GM21367 (cell line): Measurements from ENCODE around the gene SIGLEC10.

ENCODE experiments used
- ATAC-seq: cut with Tn5 transposase; IDR thresholded peaks from one replicate; pipeline ENCODE4 v1.9.1; 2021; ENCODE audit not compliant: unreplicated experiment

The SIGLEC10 gene

DNA sequence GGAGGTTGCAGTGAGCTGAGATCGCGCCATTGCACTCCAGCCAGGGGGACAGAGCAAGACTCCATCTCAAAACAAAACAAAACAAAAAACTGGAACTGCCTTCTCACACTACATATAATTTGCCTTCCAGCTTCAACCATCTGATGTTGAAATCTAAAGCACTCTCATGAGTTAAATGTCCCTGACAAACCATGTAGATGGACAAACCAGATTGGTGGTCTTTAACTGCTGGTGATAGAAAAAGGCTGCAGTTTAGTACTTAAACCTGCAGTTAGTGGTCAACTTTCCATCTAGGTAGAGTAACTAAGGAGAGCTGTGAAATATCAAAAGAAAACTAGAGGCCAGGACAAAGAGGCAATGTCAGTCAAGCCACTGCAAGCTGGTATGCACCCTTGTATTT lies 21.3 kb downstream of the SIGLEC10 start:
- no peak for ATAC-seq

GRCh38 chr19:51394050-51394836 lies 23.2 kb downstream of the SIGLEC10 start:
- ATAC-seq: peak; percentile 75

DNA sequence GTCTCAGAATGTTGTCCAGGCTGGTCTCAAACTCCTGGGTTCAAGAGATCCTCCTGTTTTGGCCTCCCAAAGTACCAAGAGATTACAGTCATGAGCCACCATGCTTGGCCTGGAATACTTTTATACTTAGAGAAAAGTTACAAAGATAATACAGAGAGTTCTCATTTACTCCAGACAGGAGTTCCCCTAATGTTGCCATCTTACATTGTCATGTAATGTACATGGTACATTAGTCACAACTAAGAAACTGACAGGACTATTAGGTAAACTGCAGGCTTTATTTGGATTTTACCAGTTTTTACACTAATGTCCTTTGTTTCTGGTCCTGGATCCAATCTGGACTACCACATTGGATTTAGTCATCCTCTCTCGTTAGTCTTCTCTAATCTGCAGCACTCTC lies 24.7 kb downstream of the SIGLEC10 start:
- ATAC-seq: no peak

GRCh38 chr19:51391073-51391611 lies 26.3 kb downstream of the SIGLEC10 start:
- ATAC-seq: no peak

DNA sequence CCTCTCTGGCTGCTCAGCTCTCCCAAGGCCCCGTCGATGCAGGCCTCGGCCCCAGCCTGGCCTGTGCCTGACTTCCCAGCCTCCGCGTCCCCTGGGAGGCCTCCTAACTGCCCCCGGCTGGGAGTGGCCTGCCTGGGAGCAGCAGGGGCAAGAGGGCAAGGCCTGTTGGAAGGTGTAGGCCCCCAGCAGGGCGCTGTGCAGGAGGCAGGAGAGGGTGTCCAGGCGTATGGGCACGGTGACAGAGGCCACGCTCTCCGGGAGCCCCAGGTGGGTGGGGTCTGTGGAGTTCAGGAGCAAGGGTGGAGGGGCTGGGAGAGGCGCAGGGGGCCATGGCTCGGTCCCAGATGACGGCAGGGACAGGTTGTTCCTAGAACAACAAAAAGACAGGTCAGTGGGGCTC lies 28.3 kb downstream of the SIGLEC10 start:
- no peak for ATAC-seq

DNA sequence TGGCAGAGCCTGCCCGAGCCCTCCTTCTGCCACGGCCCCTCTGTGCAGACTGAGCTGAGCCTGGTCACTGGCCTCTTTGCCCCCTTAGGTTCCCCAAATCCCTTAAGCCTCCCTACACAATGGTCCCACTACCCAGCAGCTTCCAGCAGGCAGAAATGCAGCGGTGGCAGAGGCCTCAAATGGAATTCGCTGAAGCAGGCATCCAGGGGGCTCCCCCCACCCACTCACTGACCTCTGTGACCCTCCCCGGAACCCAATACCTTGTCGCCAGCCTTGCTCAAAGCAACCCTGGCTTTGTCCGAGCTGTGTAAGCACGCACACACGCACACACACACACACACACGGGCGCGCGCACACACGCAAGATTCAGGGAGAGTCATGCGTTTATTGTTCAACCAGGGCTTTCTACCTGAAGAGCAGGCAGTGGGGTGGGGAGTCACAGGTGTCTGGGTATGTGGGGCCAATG lies 29.5 kb downstream of the SIGLEC10 start, which contains the start of gene LIM2:
LIM2 (minus strand) TSS at position 51 of the 466 bp plus-strand sequence. CDS start 531 bp downstream, outside the sequence.
- no peak for ATAC-seq

DNA sequence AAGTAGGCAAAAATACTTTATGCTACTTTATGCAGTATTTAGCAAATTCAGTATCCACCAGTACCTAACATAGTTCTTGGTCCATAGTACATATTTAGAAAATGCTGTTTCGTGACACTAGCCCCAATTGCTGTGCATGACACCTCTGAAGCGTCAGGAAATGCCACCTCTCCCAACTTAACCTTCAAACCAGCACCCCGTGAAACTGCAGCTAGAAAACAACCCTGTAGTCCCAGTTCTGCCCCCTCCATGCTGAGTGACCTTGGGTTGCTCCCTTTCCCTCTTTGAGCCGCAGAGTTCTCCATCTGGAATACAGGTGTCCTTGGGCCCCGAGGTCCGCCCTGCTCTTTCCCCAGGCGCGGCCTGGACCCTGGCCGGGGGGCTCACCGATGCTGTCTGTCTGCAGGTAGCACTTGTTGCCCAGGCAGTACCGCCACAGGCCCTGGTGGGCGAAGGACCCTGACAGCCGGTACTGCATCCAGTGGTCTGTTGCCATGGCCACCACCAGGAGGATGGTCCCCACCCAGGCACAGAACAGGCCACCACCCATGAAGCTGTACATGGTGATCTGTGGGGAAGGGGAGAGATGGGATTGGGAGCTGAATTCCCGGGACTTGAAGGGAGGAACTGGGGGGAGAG lies 30.4 kb downstream of the SIGLEC10 start:
- no peak for ATAC-seq

DNA sequence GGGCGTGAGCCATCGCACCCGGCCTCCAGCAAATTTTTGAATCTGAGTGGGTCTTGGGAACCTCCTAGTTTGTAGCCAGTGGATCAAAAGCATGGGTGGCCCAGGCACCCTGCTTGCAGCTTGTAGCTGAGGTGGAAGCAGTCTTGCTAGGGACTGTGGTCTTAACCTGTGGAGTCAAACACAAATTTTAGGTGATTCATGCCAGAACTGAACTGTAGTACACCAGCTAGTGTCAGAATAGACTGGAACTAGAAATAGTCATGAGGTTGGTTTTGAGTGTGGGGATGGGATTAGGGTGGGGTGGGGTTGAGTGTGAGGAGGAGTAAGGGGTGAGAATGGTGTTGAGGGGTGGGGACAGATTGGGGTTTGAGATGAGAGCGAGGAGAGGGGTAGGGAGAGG lies 35.4 kb downstream of the SIGLEC10 start:
- no peak for ATAC-seq

GRCh38 chr19:51380379-51380778 lies 37.1 kb downstream of the SIGLEC10 start:
- ATAC-seq: no peak

DNA sequence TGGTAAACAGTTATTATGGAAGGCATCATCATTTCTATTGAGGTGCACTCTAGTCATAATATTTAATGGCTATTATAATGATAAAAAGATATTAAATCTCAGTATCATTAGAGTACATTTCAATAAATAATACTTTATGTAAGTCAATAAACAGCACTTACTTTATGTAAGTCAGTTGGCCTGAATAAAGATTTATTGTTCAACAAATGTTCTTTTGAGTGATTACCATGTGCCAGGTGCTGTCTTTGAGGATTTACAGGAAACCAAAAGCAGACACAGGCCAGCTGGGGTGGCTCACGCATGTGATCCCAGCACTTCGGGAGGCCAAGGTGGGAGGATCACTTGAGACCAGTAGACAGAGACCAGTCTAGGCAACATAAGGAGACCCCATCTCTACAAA lies 40.0 kb downstream of the SIGLEC10 start:
- ATAC-seq: no peak

DNA sequence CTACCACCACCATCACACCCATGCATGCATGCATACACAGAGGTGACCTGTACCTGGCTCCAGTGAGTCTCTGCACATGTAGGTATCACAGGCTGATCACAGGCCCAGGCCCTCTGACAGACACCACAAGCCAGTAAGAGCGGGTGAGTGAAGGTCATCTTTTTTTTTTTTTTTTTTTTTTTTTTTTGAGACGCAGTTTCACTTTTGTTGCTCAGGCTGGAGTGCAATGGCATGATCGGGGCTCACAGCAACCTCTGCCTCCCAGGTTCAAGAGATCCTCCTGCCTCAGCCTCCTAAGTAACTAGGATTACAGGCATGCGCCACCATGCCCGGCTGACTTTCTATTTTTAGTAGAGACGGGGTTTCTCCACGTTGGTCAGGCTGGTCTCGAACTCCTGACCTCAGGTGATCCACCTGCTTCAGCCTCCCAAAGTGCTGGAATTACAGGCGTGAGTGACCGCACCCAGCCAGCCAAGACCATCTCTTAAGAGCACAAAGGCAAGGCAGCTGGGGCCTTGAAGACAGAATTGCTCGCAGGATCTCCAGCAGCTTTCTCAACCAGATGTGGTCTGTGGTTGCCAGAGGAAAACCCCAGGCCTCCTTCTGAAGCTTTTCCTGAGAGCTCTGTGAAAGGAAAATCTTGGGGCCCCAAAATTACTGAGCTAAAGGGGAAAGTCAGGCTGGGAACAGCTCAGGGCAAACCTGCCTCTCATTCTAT lies 41.8 kb downstream of the SIGLEC10 start:
- no peak for ATAC-seq

GRCh38 chr19:51372649-51373504 lies 44.6 kb downstream of the SIGLEC10 start, which contains the start of gene NKG7:
Gene NKG7, minus strand, starts transcription at chr19:51372654. Its CDS starts 119 bp downstream, at chr19:51372535.
- ATAC-seq: no peak

- no peak for ATAC-seq
These were observed 45.3 kb downstream of the SIGLEC10 start for GRCh38 chr19:51372021-51372648.

DNA sequence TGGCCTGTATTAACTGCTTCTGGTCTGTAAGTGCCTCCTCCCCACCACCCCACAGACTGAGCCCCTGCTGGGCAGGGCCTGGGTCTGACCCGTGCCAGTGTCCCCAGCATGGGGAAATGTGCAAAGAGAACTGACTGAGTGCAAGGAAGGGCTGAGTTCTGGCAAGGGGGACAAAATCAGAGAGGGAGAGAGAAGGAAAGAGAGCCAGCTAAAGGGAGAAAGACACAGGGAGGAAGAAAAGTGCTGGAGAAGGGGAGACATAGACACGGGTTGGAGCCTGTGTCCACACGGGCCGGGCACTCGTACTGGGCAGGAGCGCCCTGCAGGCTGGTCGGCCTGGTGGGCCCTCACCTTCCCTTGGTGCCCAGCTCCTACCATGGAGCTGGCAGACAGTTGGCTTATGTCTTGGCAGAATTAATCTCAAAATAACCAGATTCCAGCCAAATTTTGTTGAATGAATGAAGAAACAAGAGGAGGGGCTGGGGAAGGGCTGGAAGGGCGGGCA lies 46.2 kb downstream of the SIGLEC10 start:
- ATAC-seq: no peak

GRCh38 chr19:51370230-51370629 lies 47.2 kb downstream of the SIGLEC10 start:
- no peak for ATAC-seq

- no peak for ATAC-seq
These were observed 48.8 kb downstream of the SIGLEC10 start, which contains the start of gene CLDND2 for GRCh38 chr19:51368366-51369282. Gene CLDND2, minus strand, starts transcription at chr19:51369003. Its CDS starts 426 bp downstream, at chr19:51368577.

GRCh38 chr19:51367565-51368365 lies 49.7 kb downstream of the SIGLEC10 start:
- peak; percentile 71 for ATAC-seq

- no peak for ATAC-seq
These were observed 50.2 kb downstream of the SIGLEC10 start for GRCh38 chr19:51367255-51367564.
